GM19467 (cell line): ENCODE measurements around the gene BOLA1.
"Not testable (repeated sequence)": the region's sequence is repeated elsewhere in the genome, so short reads cannot be mapped to it uniquely, and the experiment has no call there.

Experiments used
- ATAC-seq: cut with Tn5 transposase; IDR thresholded peaks from one replicate; pipeline ENCODE4 v1.9.1; 2021; ENCODE audit warnings: mild to moderate bottlenecking, moderate library complexity; ENCODE audit not compliant: unreplicated experiment

Gene BOLA1

GRCh38 chr1:149927563-149928400 is 28.4 kb downstream of the BOLA1 start, which contains the start of gene SF3B4:
SF3B4 (minus strand) TSS chr1:149927803; CDS start chr1:149927759, 44 bp downstream.
- peak; percentile 93 for ATAC-seq

GRCh38 chr1:149928401-149928724 is 29.0 kb downstream of the BOLA1 start:
- ATAC-seq = no peak

DNA sequence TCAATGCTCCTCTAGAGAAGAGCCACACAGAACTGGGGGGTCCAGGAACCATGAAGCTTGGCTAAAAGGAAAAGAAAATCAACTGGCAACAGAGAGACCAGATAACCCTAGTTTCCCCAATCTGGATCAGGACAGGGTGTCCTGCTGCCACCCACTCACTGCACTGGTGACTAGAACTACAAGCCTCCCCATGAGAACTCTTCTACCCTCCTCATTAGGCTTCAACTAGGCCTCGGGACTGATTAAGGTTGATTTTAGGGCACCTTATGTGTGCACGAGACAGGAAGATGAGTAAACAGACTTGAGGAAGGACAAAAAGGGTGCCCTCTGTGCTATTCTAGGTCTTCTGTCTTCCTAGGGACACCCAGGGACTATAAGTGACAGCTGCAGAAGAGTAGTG is 30.5 kb downstream of the BOLA1 start:
- ATAC-seq = no peak

DNA sequence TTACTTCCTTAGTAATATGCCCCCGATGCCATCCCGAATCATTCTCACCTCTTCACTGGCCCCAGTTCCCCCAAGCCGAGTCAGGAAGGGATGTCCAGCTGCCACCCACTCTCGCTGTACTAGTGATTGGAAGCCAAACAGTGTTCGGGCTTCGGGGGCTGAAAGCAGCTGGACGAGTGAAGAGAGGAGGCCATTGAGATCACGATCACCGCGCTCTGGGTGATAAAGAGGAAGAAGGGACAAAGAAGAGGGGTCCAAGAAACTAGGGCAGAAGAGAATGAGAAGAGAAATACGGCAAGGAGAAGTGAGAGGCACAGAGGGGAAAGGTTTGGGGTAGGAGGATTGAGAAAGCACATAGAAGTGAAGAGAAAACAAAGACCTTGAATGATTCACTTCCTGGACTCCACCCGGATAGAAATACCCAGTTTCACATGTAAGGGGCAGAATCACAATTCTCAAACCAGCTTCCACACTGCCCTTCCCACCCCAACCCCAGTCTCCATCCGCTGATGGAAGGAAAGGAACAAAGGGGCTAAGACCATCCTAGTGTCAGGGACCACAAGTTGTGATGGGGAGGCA is 31.9 kb downstream of the BOLA1 start:
- no peak for ATAC-seq

DNA sequence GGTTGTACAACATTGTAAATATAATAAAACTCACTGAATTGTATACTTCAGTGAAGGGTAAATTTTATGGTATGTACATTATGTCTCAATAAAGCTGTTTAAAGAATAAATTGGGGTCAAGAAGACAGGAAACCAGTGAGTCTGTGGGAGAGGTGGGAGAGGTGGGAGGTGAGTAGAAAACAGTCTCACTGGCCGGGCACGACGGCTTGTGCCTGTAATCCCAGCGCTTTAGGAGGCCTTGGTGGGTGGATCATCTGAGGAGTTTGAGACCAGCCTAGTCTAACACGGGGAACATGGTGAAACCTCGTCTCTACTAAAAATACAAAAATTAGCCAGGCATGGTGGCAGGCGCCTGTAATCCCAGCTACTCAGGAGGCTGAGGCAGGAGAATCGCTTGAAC is 33.1 kb downstream of the BOLA1 start:
- ATAC-seq = no peak

- ATAC-seq = no peak
These were observed 33.8 kb downstream of the BOLA1 start for GRCh38 chr1:149933208-149933607.

- ATAC-seq = no peak
These were observed 35.0 kb downstream of the BOLA1 start for GRCh38 chr1:149934356-149934755.

GRCh38 chr1:149936170-149936991 is 37.0 kb downstream of the BOLA1 start, which contains the start of gene MTMR11:
MTMR11 (minus strand) TSS chr1:149936879; CDS start chr1:149936647, 232 bp downstream.
- no peak for ATAC-seq

GRCh38 chr1:149936992-149937705 is 37.8 kb downstream of the BOLA1 start:
- ATAC-seq = no peak

DNA sequence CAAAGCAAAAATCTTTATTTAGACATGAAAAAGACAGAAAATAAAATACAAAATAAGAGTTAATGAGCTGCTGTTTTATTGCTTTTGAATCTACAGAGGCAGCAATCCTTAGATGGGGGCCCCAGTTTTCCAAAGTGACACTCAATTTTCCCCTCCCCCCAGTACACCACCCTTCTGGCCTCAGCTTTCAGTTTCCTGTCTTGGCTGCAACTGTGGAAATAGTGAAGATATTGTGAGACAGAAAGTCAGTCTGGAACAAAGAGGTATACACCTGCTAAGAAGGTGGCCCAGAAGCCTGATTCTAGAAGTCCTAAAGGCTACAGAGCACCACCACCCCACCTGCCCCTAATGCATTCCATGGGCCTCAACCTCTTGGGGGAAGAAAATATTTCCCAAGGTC is 38.4 kb downstream of the BOLA1 start:
- ATAC-seq = no peak

DNA sequence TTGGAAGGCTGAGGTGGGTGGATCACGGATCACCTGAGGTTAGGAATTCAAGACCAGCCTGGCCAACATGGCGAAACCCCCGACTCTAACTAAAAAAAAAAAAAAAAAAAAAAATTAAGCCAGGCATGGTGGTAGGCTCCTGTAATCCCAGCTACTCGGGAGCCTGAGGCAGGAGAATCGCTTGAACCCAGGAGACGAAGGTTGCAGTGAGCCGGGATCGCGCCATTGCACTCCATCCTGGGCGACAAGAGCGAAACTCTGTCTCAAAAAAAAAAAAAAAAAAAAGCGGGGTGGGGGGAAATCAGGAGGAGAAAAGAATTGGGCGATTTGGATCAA is 39.3 kb downstream of the BOLA1 start:
- ATAC-seq = not testable (repeated sequence)

GRCh38 chr1:149940427-149940826 is 41.1 kb downstream of the BOLA1 start:
- ATAC-seq = no peak

DNA sequence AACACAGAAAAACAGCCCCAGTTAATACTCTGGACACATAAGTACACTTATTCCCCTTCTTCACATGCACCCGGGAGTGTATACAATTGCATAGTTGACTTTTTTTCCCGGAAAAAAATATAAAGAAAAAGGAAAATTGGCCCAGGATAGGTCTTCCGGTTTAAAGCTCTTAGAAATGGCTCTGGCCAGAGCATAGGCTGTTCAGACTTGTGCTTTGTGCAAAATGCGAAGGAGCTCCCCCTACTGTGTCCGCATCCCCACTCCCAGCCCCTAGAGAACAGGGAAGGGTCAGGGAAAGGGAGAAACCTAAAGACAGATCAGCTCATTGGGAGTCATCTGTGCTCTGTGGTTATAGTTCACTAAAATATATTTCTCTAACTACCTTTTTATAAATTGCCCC is 42.8 kb downstream of the BOLA1 start:
- ATAC-seq = no peak

GRCh38 chr1:149942885-149943284 is 43.5 kb downstream of the BOLA1 start:
- ATAC-seq = no peak

DNA sequence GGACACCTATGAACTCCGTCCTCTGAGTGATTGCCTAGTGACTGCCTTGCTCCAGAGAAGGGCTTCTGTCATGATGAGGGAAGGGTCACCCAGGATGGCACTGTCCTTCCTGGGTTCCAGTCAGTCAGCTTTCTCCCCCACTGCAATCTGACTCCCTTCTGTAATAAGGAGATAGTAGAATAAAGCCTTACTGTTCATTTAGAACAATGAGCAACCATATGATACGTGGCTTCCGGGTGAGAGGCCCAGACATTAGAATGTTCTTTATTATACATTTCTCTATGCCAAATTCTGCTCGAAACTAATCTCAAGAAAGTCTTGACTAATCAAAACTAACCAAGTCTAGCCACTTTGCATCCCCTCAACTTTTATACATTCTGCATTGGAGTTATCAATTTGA is 45.8 kb downstream of the BOLA1 start:
- no peak for ATAC-seq

GRCh38 chr1:149949911-149950310 is 50.5 kb downstream of the BOLA1 start:
- ATAC-seq = no peak
